Measurements from ENCODE around the gene PLCL2. TPM values are rescaled to one million over a fixed set of nuclear protein-coding genes. Genes with fewer than 3 reads are reported as not detected.

Gene PLCL2
- total RNA-seq, 1 experiment from 2014 or later, result 0.07 TPM

- Histone ChIP-seq H3K4me1 (no peaks in the 10 kb centered on the region), H3K27me3 (replicated peaks; ENCODE audit: control insufficient read depth, insufficient read depth, low read length) (no peaks in the 10 kb centered on the region), H3K9me3 (no peaks in the 10 kb centered on the region), H3K36me3 (ENCODE audit: control insufficient read depth, insufficient read depth, low read length) (no peaks in the 10 kb centered on the region), H3K4me3 (ENCODE audit: low read depth, low read length) (no peak overlapping the region)
- Mint-ChIP-seq H3K36me3 (ENCODE audit: insufficient read depth, unreplicated experiment) (no peaks in the 10 kb centered on the region), H3K27me3 (ENCODE audit: insufficient read depth, unreplicated experiment) (peaks cover 13% of the 10 kb centered on the region), H3K27ac (ENCODE audit: unreplicated experiment) (no peak overlapping the region), H3K4me3 (ENCODE audit: unreplicated experiment) (no peak overlapping the region), H3K4me1 (ENCODE audit: low read depth, unreplicated experiment) (no peaks in the 10 kb centered on the region), H3K9me3 (ENCODE audit: unreplicated experiment) (no peaks in the 10 kb centered on the region)
- ChIA-PET CTCF (interaction anchor here (0.6 kb wide), 1 partner anchor 63 kb away, joined by 3 read pairs; no protein-coding TSS in a partner anchor), POLR2A (no interaction called here)
- BruUV-seq (replicated peaks), result no TSS peak
- no peak for TF ChIP-seq CTCF (IDR thresholded peaks at IDR 0.05; ENCODE audit: insufficient read depth in 1 of 2, low read depth in 1 of 2, low read length in 1 of 2, severe bottlenecking in 1 of 2, unreplicated experiment in 1 of 2)
- intact Hi-C loops (cut with micrococcal nuclease; ENCODE audit: unreplicated experiment), result no loop called here
- no peak for DNase-seq
Measured at GRCh38 chr3:17025594-17026139, 140.9 kb downstream of the PLCL2 start.

GRCh38 chr3:17027318-17027717 is 142.6 kb downstream of the PLCL2 start:
- H3K27me3 Mint-ChIP-seq (ENCODE audit: insufficient read depth, unreplicated experiment), result peaks cover 14% of the 10 kb centered on the region
- no peak overlapping the region for H3K4me3 ChIP-seq (ENCODE audit: low read depth, low read length)
- ChIA-PET POLR2A (no interaction called here), CTCF (no interaction called here)
- H3K4me1 ChIP-seq, result no peaks in the 10 kb centered on the region
- H3K9me3 Mint-ChIP-seq (ENCODE audit: unreplicated experiment), result no peaks in the 10 kb centered on the region
- intact Hi-C loops (cut with micrococcal nuclease; ENCODE audit: unreplicated experiment), result no loop called here
- no peaks in the 10 kb centered on the region for H3K36me3 Mint-ChIP-seq (ENCODE audit: insufficient read depth, unreplicated experiment)
- H3K4me1 Mint-ChIP-seq (ENCODE audit: low read depth, unreplicated experiment), result no peaks in the 10 kb centered on the region
- no peaks in the 10 kb centered on the region for H3K9me3 ChIP-seq
- no peak for DNase-seq
- no peak for TF ChIP-seq CTCF (IDR thresholded peaks at IDR 0.05; ENCODE audit: insufficient read depth in 1 of 2, low read depth in 1 of 2, low read length in 1 of 2, severe bottlenecking in 1 of 2, unreplicated experiment in 1 of 2)
- BruUV-seq (replicated peaks), result no TSS peak
- no peak overlapping the region for H3K27ac Mint-ChIP-seq (ENCODE audit: unreplicated experiment)
- no peaks in the 10 kb centered on the region for H3K36me3 ChIP-seq (ENCODE audit: control insufficient read depth, insufficient read depth, low read length)
- H3K27me3 ChIP-seq (replicated peaks; ENCODE audit: control insufficient read depth, insufficient read depth, low read length), result no peaks in the 10 kb centered on the region
- no peak overlapping the region for H3K4me3 Mint-ChIP-seq (ENCODE audit: unreplicated experiment)

- no peak overlapping the region for H3K4me3 ChIP-seq (ENCODE audit: low read depth, low read length)
- no TSS peak for BruUV-seq (replicated peaks)
- Mint-ChIP-seq H3K27ac (ENCODE audit: unreplicated experiment) (no peak overlapping the region), H3K27me3 (ENCODE audit: insufficient read depth, unreplicated experiment) (peaks cover 16% of the 10 kb centered on the region), H3K9me3 (ENCODE audit: unreplicated experiment) (no peaks in the 10 kb centered on the region), H3K4me3 (ENCODE audit: unreplicated experiment) (no peak overlapping the region), H3K4me1 (ENCODE audit: low read depth, unreplicated experiment) (no peaks in the 10 kb centered on the region), H3K36me3 (ENCODE audit: insufficient read depth, unreplicated experiment) (no peaks in the 10 kb centered on the region)
- no peaks in the 10 kb centered on the region for H3K27me3 ChIP-seq (replicated peaks; ENCODE audit: control insufficient read depth, insufficient read depth, low read length)
- H3K36me3 ChIP-seq (ENCODE audit: control insufficient read depth, insufficient read depth, low read length), result no peaks in the 10 kb centered on the region
- no peak for TF ChIP-seq CTCF (IDR thresholded peaks at IDR 0.05; ENCODE audit: insufficient read depth in 1 of 2, low read depth in 1 of 2, low read length in 1 of 2, severe bottlenecking in 1 of 2, unreplicated experiment in 1 of 2)
- no peaks in the 10 kb centered on the region for H3K9me3 ChIP-seq
- DNase-seq, result no peak
- intact Hi-C loops (cut with micrococcal nuclease; ENCODE audit: unreplicated experiment), result no loop called here
- no peaks in the 10 kb centered on the region for H3K4me1 ChIP-seq
- CTCF ChIA-PET, result no interaction called here
- POLR2A ChIA-PET, result no interaction called here
Measured at GRCh38 chr3:17028363-17028762, 143.6 kb downstream of the PLCL2 start.
